Prostate gland (tissue), 2 donors: ENCODE results near the gene KCNQ5.

ENCODE experiments used
- CTCF ChIP-seq, 4 experiments: fragments of 200-600 bp in 2 of 4; fragments of 450-650 bp in 2 of 4; sonication (generic) in 2 of 4; IDR thresholded peaks; 1 replicate in 3 of 4; 2 replicates in 1 of 4; pipeline ENCODE4 v1.5.1; 2016 to 2019; ENCODE audit warnings: antibody characterized with exemption in 4 of 4, mild to moderate bottlenecking in 2 of 4, moderate library complexity in 2 of 4
- POLR2AphosphoS5 ChIP-seq: sonication (generic); formaldehyde crosslinking; IDR thresholded peaks from one replicate; pipeline ENCODE4 v1.6.1; 2017; ENCODE audit warnings: antibody characterized with exemption

GRCh38 chr6:72793641-72794395, 172.0 kb downstream of the KCNQ5 start:
- TF ChIP-seq CTCF (IDR thresholded peaks at IDR 0.05): no peak
- TF ChIP-seq POLR2AphosphoS5: no peak
